Measurements from ENCODE around the gene RUNX3. TPM values are rescaled to one million over a fixed set of nuclear protein-coding genes. Genes with fewer than 3 reads are reported as not detected.

The RUNX3 gene
- total RNA-seq, 1 experiment from 2014 or later = 22.6 TPM

GRCh38 chr1:24897263-24898151, 32.6 kb downstream of the RUNX3 start:
- H3K4me3 ChIP-seq (replicated peaks in 1 of 2; ENCODE audit: low read depth in 1 of 2, low read length in 2 of 2) = no peak overlapping the region
- no peak overlapping the region for H3K9ac ChIP-seq (ENCODE audit: low read length)
- no peaks in the 10 kb centered on the region for H3K79me2 ChIP-seq (ENCODE audit: insufficient read depth, low read length)
- no TSS peak for BruUV-seq (replicated peaks)
- POLR2A ChIA-PET = no interaction called here
- ATAC-seq = peak; percentile 28
- no peaks in the 10 kb centered on the region; a peak in 1 of 4 replicates for H3K36me3 ChIP-seq (ENCODE audit: control insufficient read depth in 1 of 2, insufficient read depth in 2 of 2, low read length in 2 of 2)
- H3K9me3 ChIP-seq (ENCODE audit: control insufficient read depth in 1 of 2, insufficient read depth in 1 of 2, low read depth in 1 of 2, low read length in 2 of 2) = no peaks in the 10 kb centered on the region
- no peaks in the 10 kb centered on the region for H4K20me1 ChIP-seq (ENCODE audit: insufficient read depth)
- H3K9me2 ChIP-seq (ENCODE audit: insufficient read depth) = no peaks in the 10 kb centered on the region
- H2AFZ ChIP-seq (ENCODE audit: low read depth, low read length, poor library complexity, severe bottlenecking) = no peak overlapping the region
- H3K4me1 ChIP-seq (ENCODE audit: control insufficient read depth in 1 of 2, insufficient read depth in 2 of 2, low read length in 2 of 2) = no peaks in the 10 kb centered on the region
- H3K4me2 ChIP-seq (ENCODE audit: low read length) = no peak overlapping the region
- no peak for TF ChIP-seq CBX3 (IDR thresholded peaks at IDR 0.05; ENCODE audit: low read depth)
- TF ChIP-seq JUND (IDR thresholded peaks at IDR 0.05) = no peak
- no peak for TF ChIP-seq EZH2 (IDR thresholded peaks at IDR 0.05)
- TF ChIP-seq ZNF274 (IDR thresholded peaks at IDR 0.05; ENCODE audit: low read depth, low read length) = no peak
- no peak for TF ChIP-seq SIN3A (IDR thresholded peaks at IDR 0.05; ENCODE audit: low read depth)
- TF ChIP-seq CEBPB (IDR thresholded peaks at IDR 0.05; ENCODE audit: low read depth) = no peak
- TF ChIP-seq POLR2AphosphoS5 (IDR thresholded peaks at IDR 0.05; ENCODE audit: low read depth, low read length) = no peak
- no peak for TF ChIP-seq ELF1 (IDR thresholded peaks at IDR 0.05; ENCODE audit: borderline replicate concordance, low read depth)
- TF ChIP-seq SP1 (IDR thresholded peaks at IDR 0.05; ENCODE audit: low read depth) = no peak
- no peak for TF ChIP-seq EGR1 (IDR thresholded peaks at IDR 0.05; ENCODE audit: low read depth)
- no peak for TF ChIP-seq TCF7L2 (IDR thresholded peaks at IDR 0.05; ENCODE audit: borderline replicate concordance, extremely low read depth, insufficient read depth, insufficient read length)
- RAD21 ChIA-PET (ENCODE audit: low non-redundant PET in 1 of 2, low total read pairs in 2 of 2, uncharacterized antibody in 2 of 2, unreplicated experiment in 2 of 2) = interaction anchor here (1.2 to 1.4 kb wide), 2 partner anchors 48 to 50 kb away, joined by 4 to 5 read pairs; no protein-coding TSS in a partner anchor
- H3K27me3 ChIP-seq (ENCODE audit: insufficient read depth, low read length) = no peaks in the 10 kb centered on the region
- CTCF ChIA-PET = interaction anchor here (0.8 to 1.4 kb wide), 4 partner anchors 10 to 54 kb away, joined by 3 to 12 read pairs (median 6); no protein-coding TSS in a partner anchor
- no peak overlapping the region for H3K27ac ChIP-seq (ENCODE audit: low read depth, low read length)
- no peak for DNase-seq (ENCODE audit: low read depth, low spot score)
- intact Hi-C loops (cut with micrococcal nuclease) = loop anchor here (1.0 kb wide), 1 partner anchor 49 kb away; no protein-coding TSS in a partner anchor
